Measurements from ENCODE around the gene JAKMIP2. TPM values are rescaled to one million over a fixed set of nuclear protein-coding genes. Genes with fewer than 3 reads are reported as not detected.

Gene JAKMIP2
- total and polyA plus RNA-seq, 2 experiments from 2014 or later: 0.23 TPM; not detected in 1

DNA sequence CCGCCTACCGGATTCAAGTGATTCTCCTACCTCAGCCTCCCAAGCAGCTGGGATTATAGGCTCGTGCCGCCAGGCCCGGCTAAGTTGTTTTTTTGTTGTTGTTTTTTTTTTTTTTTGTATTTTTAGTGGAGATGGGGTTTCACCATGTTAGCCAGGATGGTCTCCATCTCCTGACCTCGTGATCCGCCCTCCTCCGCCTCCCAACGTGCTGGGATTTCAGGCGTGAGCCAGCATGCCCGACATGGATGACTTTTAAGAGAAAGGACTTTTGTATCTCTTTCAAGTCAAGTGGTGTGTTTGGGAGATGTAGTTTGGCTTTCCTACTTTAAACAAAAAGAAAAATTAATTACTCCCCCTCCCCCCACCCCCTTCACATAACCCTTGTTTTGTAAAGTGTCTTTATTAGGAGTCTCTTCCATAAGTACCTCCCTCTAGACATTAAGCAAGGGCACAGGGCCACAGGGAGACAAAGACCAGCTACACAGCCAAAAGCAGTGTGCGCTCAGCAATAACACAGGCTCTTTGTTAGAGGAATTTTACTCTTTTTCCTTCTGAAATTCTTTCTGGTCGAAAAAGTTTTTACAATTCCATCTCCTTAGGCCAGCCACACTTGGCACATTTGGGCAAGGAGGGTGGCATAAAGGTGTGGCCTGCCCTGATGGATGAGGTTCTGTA is 31.2 kb downstream of the JAKMIP2 start:
- H3K27ac ChIP-seq: no peak overlapping the region
- H3F3A ChIP-seq (ENCODE audit: insufficient read depth): no peaks in the 10 kb centered on the region
- H3K9me2 ChIP-seq (ENCODE audit: insufficient read depth): no peaks in the 10 kb centered on the region; the same call in 1 of the 2 replicates
- H3K36me3 ChIP-seq (ENCODE audit: low read depth): no peaks in the 10 kb centered on the region
- 50% methylated on average over 13 of the region's 13 CpGs for WGBS, 2 experiments (ENCODE audit: low coverage in 1 of 2, low lambda C conversion rate in 2 of 2, missing lambda C conversion rate in 2 of 2)
- no peak for DNase-seq
- in situ Hi-C loops (cut with MboI): no loop called here
- no peak overlapping the region for H3K4me3 ChIP-seq
- no peaks in the 10 kb centered on the region for H3K9me3 ChIP-seq (ENCODE audit: low read depth)
- no peaks in the 10 kb centered on the region for H3K27me3 ChIP-seq (replicated peaks; ENCODE audit: insufficient read depth)
- TF ChIP-seq EZH2 (IDR thresholded peaks at IDR 0.05; ENCODE audit: insufficient read depth, poor library complexity, severe bottlenecking) (no peak), EZH2phosphoT487 (IDR thresholded peaks at IDR 0.05; ENCODE audit: insufficient read depth, low read depth) (no peak)
- no peaks in the 10 kb centered on the region for H4K20me1 ChIP-seq (ENCODE audit: insufficient read depth)
- H3K79me2 ChIP-seq (ENCODE audit: insufficient read depth): no peaks in the 10 kb centered on the region
- no peak overlapping the region for H3K9ac ChIP-seq
- no peak overlapping the region for H2AFZ ChIP-seq
- no peaks in the 10 kb centered on the region for H3K4me1 ChIP-seq (ENCODE audit: insufficient read depth)
- no peak overlapping the region for H3K4me2 ChIP-seq (ENCODE audit: unreplicated experiment)

DNA sequence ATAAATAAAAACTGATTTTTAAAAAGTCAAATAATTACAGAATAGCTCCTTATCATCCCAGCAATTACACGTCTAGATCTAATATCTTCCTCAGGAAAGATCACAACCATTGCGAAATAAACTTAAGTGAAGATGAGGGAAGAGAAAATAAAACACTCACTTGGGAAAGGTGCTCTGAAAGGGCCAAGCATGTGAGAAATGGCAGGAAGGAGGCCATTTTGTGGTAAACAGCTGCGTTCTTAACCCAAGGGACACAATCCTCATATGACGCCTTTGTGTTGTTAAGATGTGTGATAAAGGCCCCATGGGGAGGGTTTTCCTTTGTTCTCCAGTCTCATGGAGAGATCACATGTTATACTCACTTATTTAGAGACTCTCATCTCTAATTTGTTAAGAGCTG is 32.5 kb downstream of the JAKMIP2 start:
- Histone ChIP-seq H3K4me2 (ENCODE audit: unreplicated experiment) (no peak overlapping the region), H3F3A (ENCODE audit: insufficient read depth) (no peaks in the 10 kb centered on the region), H3K27ac (no peak overlapping the region), H3K4me1 (ENCODE audit: insufficient read depth) (no peaks in the 10 kb centered on the region), H4K20me1 (ENCODE audit: insufficient read depth) (no peaks in the 10 kb centered on the region), H2AFZ (no peak overlapping the region), H3K79me2 (ENCODE audit: insufficient read depth) (no peaks in the 10 kb centered on the region), H3K9ac (no peak overlapping the region), H3K4me3 (no peak overlapping the region), H3K36me3 (ENCODE audit: low read depth) (no peaks in the 10 kb centered on the region), H3K9me2 (ENCODE audit: insufficient read depth) (no peaks in the 10 kb centered on the region; the same call in 1 of the 2 replicates), H3K9me3 (ENCODE audit: low read depth) (no peaks in the 10 kb centered on the region), H3K27me3 (replicated peaks; ENCODE audit: insufficient read depth) (no peaks in the 10 kb centered on the region)
- in situ Hi-C loops (cut with MboI): no loop called here
- 14 to 18% methylated on average over 4 of the region's 4 CpGs for WGBS, 2 experiments (ENCODE audit: low coverage in 1 of 2, low lambda C conversion rate in 2 of 2, missing lambda C conversion rate in 2 of 2)
- no peak for TF ChIP-seq EZH2 (IDR thresholded peaks at IDR 0.05; ENCODE audit: insufficient read depth, poor library complexity, severe bottlenecking)
- TF ChIP-seq EZH2phosphoT487 (IDR thresholded peaks at IDR 0.05; ENCODE audit: insufficient read depth, low read depth): no peak
- no peak for DNase-seq

DNA sequence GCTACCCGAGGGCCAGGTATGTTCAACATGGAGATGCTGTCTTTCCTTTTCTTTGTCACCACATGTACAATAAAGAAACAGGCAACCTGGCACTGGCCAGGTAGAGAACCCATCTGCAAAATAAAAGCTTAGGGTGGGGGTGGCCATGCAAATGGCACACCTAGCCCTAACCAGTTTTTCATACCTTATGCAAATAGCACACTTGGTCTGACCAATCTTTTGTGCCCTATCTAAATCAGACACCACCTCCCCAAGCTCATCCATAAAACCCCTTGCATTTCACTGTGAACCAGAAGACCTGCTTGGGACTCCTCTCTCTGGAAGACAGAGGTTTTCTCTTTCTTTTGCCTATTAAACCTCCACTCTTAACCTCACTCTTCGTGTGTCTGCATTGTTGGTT is 33.9 kb downstream of the JAKMIP2 start:
- no peaks in the 10 kb centered on the region for H3K36me3 ChIP-seq (ENCODE audit: low read depth)
- TF ChIP-seq EZH2phosphoT487 (IDR thresholded peaks at IDR 0.05; ENCODE audit: insufficient read depth, low read depth) (no peak), EZH2 (IDR thresholded peaks at IDR 0.05; ENCODE audit: insufficient read depth, poor library complexity, severe bottlenecking) (no peak)
- H3K27ac ChIP-seq: no peak overlapping the region
- no peaks in the 10 kb centered on the region for H3K9me3 ChIP-seq (ENCODE audit: low read depth)
- H3K27me3 ChIP-seq (replicated peaks; ENCODE audit: insufficient read depth): no peaks in the 10 kb centered on the region
- no peaks in the 10 kb centered on the region for H3F3A ChIP-seq (ENCODE audit: insufficient read depth)
- no peaks in the 10 kb centered on the region for H3K9me2 ChIP-seq (ENCODE audit: insufficient read depth)
- H2AFZ ChIP-seq: no peak overlapping the region
- H3K4me2 ChIP-seq (ENCODE audit: unreplicated experiment): no peak overlapping the region
- no peak overlapping the region for H3K9ac ChIP-seq
- DNase-seq: no peak
- 4 to 8% methylated on average over 2 of the region's 2 CpGs for WGBS, 2 experiments (ENCODE audit: low coverage in 1 of 2, low lambda C conversion rate in 2 of 2, missing lambda C conversion rate in 2 of 2)
- H3K4me3 ChIP-seq: no peak overlapping the region
- in situ Hi-C loops (cut with MboI): no loop called here
- H4K20me1 ChIP-seq (ENCODE audit: insufficient read depth): no peaks in the 10 kb centered on the region
- no peaks in the 10 kb centered on the region for H3K79me2 ChIP-seq (ENCODE audit: insufficient read depth)
- H3K4me1 ChIP-seq (ENCODE audit: insufficient read depth): no peaks in the 10 kb centered on the region

DNA sequence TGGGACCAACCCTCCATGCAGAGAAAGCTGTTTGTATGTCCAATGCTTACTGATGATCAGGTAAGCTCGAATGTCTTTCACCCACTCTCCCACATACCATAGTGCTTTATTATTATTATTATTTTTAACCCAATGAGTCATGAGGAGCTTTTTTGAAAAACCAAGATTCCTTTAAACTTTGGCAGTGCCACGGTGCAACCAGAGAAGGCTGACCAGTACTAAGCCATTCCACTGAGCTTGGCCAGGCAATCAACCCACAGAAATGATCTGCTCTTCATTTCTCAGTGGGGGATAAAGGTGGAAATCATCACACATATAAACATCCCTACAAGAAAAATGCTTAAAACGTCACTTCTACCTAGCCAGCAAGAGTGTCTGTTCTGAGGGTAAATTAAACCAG is 35.5 kb downstream of the JAKMIP2 start:
- H3K79me2 ChIP-seq (ENCODE audit: insufficient read depth): no peaks in the 10 kb centered on the region

More for the DNA sequence above, 35.5 kb downstream of the JAKMIP2 start:
- no peak for TF ChIP-seq EZH2phosphoT487 (IDR thresholded peaks at IDR 0.05; ENCODE audit: insufficient read depth, low read depth)
- no peak for TF ChIP-seq EZH2 (IDR thresholded peaks at IDR 0.05; ENCODE audit: insufficient read depth, poor library complexity, severe bottlenecking)
- in situ Hi-C loops (cut with MboI): no loop called here
- Histone ChIP-seq H3K27ac (no peak overlapping the region), H3K4me1 (ENCODE audit: insufficient read depth) (no peaks in the 10 kb centered on the region), H3K4me3 (no peak overlapping the region), H2AFZ (no peak overlapping the region), H3K9me3 (ENCODE audit: low read depth) (no peaks in the 10 kb centered on the region), H3F3A (ENCODE audit: insufficient read depth) (no peaks in the 10 kb centered on the region), H3K27me3 (replicated peaks; ENCODE audit: insufficient read depth) (no peaks in the 10 kb centered on the region), H3K9ac (no peak overlapping the region), H3K9me2 (ENCODE audit: insufficient read depth) (no peaks in the 10 kb centered on the region), H3K36me3 (ENCODE audit: low read depth) (no peaks in the 10 kb centered on the region), H4K20me1 (ENCODE audit: insufficient read depth) (no peaks in the 10 kb centered on the region), H3K4me2 (ENCODE audit: unreplicated experiment) (no peak overlapping the region)
- 2 to 10% methylated on average over 3 of the region's 3 CpGs for WGBS, 2 experiments (ENCODE audit: low coverage in 1 of 2, low lambda C conversion rate in 2 of 2, missing lambda C conversion rate in 2 of 2)
- no peak for DNase-seq

Data from GM23248 (cell line).